Upper lobe of left lung (tissue), 4 donors: ENCODE measurements around the gene GINS1.

Source experiments
- CTCF ChIP-seq, 6 experiments: fragments of 450-650 bp in 4 of 6; fragments of 200-600 bp in 2 of 6; sonication (generic) in 2 of 6; IDR thresholded peaks; one replicate each; pipeline ENCODE4 v1.5.1; 2016 to 2019; ENCODE audit warnings: antibody characterized with exemption in 6 of 6
- EP300 ChIP-seq, 4 donors: sonication (generic); formaldehyde crosslinking; IDR thresholded peaks; one replicate each; pipeline ENCODE4 v1.5.1; 2017; ENCODE audit warnings: antibody characterized with exemption in 4 of 4, control low read depth in 2 of 4
- POLR2A ChIP-seq, 4 donors: fragments of 450-650 bp; IDR thresholded peaks; one replicate each; pipeline ENCODE4 v1.5.1; 2016 to 2017; ENCODE audit warnings: antibody characterized with exemption in 4 of 4, mild to moderate bottlenecking in 2 of 4
- POLR2AphosphoS5 ChIP-seq, 2 donors: sonication (generic); formaldehyde crosslinking; IDR thresholded peaks; one replicate each; pipeline ENCODE4 v1.5.1; 2017; ENCODE audit warnings: antibody characterized with exemption in 2 of 2

- TF ChIP-seq CTCF (IDR thresholded peaks at IDR 0.05), result no peak
- TF ChIP-seq POLR2A (IDR thresholded peaks at IDR 0.05), result no peak
- TF ChIP-seq EP300 (IDR thresholded peaks at IDR 0.05), result no peak
- TF ChIP-seq POLR2AphosphoS5 (IDR thresholded peaks at IDR 0.05), result no peak
These were observed 28.4 kb upstream of the GINS1 start for GRCh38 chr20:25378884-25379733.
